BLaER1 treated with 17β-estradiol and CSF1 and Interleukin-3, amounts not matched to agents 10 nM and 100 nM (cell line): ENCODE measurements around the gene REV3L.

ENCODE experiments used
- H3K27ac ChIP-seq, 11 experiments: shearing (Covaris generic); formaldehyde crosslinking; 2 replicates each; pipeline ENCODE4 v1.8.1; 2022
- H3K27me3 ChIP-seq, 11 experiments: shearing (Covaris generic); formaldehyde crosslinking; 2 replicates each; pipeline ENCODE4 v1.8.1; 2022
- H3K36me3 ChIP-seq, 11 experiments: shearing (Covaris generic); formaldehyde crosslinking; 2 replicates each; pipeline ENCODE4 v1.8.1; 2022
- H3K4me1 ChIP-seq, 10 experiments: shearing (Covaris generic); formaldehyde crosslinking; 2 replicates each; pipeline ENCODE4 v1.8.1; 2022
- H3K4me2 ChIP-seq, 11 experiments: shearing (Covaris generic); formaldehyde crosslinking; 2 replicates each; pipeline ENCODE4 v1.8.1; 2022
- H3K4me3 ChIP-seq, 10 experiments: shearing (Covaris generic); formaldehyde crosslinking; 2 replicates each; pipeline ENCODE4 v1.8.1; 2022
- H3K9ac ChIP-seq, 11 experiments: shearing (Covaris generic); formaldehyde crosslinking; 2 replicates each; pipeline ENCODE4 v1.8.1; 2022
- H3K9me3 ChIP-seq, 11 experiments: shearing (Covaris generic); formaldehyde crosslinking; replicated peaks in 1 of 11; 2 replicates each; pipeline ENCODE4 v1.8.1; 2022
- H4K20me1 ChIP-seq, 11 experiments: shearing (Covaris generic); formaldehyde crosslinking; 2 replicates each; pipeline ENCODE4 v1.8.1; 2022
- Cebpa-rat ChIP-seq, 11 experiments: shearing (Covaris generic); IDR thresholded peaks; 2 replicates each; pipeline ENCODE4 v1.8.1; 2022

Gene REV3L

DNA sequence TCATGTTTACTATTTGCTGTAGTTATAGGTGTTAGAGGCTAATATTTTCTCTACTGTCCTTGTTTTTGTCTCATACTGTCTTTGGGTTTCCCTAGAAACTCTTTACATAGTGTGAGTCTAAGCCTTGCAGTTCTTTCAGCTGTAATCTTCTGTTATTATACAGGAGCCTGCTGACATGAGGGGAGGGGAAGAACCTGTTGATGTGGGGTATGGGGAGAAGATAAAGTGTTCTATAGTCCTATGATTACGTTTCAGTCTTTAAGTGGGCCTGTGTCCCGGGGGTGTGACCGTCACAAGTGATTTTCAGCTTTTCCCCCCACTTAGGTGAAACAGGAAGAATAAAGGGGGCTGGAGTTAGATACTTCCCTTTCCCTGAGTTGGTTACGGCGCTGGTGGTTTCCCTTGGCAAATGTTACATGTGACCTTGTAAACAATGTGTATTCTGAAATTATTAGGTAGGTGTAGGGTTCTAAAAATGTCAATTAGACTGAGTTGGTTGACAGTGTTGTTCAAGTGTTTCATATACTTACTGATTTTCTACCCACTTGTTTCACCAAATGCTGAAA is 41.3 kb downstream of the REV3L start:
- 0 out of 22 replicates have a peak overlapping the region, but pooled peaks of 2 of the 11 experiments have one; percentile 0 to 39 for H3K9ac ChIP-seq

DNA sequence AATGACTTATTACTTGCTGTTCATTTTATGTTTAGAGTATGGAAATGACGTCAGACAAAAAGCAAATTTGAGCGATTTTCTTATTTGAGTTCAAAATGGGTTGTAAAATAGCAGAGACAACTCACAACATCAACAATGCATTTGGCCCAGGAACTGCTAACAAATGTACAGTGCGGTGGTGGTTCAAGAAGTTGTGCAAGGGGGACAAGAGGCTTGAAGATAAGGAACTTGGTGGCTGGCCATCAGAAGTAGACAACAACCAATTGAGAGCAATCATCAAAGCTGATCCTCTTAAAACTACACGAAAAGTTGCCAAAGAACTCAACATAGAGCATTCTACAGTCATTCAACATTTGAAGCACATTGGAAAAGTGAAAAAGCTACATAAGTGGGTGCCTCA is 43.8 kb downstream of the REV3L start:
- no peak overlapping the region for H3K9ac ChIP-seq
- H3K4me3 ChIP-seq: no peak overlapping the region
- H3K9me3 ChIP-seq: peaks cover 14 to 38% (median 28%) of the 10 kb centered on the region in 11 experiments; a peak in 21 of 22 replicates
- TF ChIP-seq Cebpa-rat (IDR thresholded peaks at IDR 0.05): no peak
- no peaks in the 10 kb centered on the region for H3K27me3 ChIP-seq
- H3K4me2 ChIP-seq: no peak overlapping the region
- H3K27ac ChIP-seq: no peak overlapping the region
- peaks cover 7 to 28% (median 18%) of the 10 kb centered on the region in 11 experiments; a peak in 18 of 22 replicates for H3K36me3 ChIP-seq
- peaks cover 6 to 23% (median 13%) of the 10 kb centered on the region in 10 experiments for H3K4me1 ChIP-seq
- peaks cover 0 to 29% (median 0%) of the 10 kb centered on the region in 11 experiments; a peak in 8 of 22 replicates for H4K20me1 ChIP-seq

More for the DNA sequence above, 41.3 kb downstream of the REV3L start:
- Histone ChIP-seq H3K27me3 (no peaks in the 10 kb centered on the region), H3K27ac (peak overlapping the region in 5 of 11 experiments; percentile 19 to 51 (median 32); a peak in 6 of 22 replicates), H3K4me1 (peaks cover 13 to 36% (median 23%) of the 10 kb centered on the region in 10 experiments), H3K9me3 (peaks cover 0 to 22% (median 14%) of the 10 kb centered on the region in 11 experiments; a peak in 13 of 22 replicates), H3K4me2 (peak overlapping the region; percentile 8 to 86 (median 40); a peak in 19 of 22 replicates), H3K4me3 (peak overlapping the region in 1 of 10 experiments; percentile 3; a peak in 1 of 20 replicates), H3K36me3 (peaks cover 0 to 23% (median 12%) of the 10 kb centered on the region in 11 experiments; a peak in 14 of 22 replicates), H4K20me1 (peaks cover 0 to 37% (median 4%) of the 10 kb centered on the region in 11 experiments; a peak in 7 of 22 replicates)
- no peak for TF ChIP-seq Cebpa-rat (IDR thresholded peaks at IDR 0.05)

DNA sequence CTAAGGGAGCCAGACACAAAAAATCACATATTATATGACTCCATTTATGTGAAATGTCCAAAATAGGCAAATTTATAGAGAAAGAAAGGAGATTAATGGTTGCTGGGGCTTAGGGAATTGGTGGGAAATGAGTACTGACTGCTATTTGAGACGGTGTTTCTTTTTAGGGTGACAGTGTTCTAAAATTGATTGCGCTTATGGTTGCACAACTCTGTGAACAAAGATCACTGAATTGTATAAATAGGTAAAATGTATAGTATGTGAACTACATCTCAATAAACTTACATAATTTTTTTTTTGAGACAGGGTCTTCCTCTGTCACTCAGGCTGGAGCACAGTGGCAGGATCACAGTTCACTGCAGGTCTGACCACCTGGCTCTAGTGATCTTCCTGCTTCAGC is 45.4 kb downstream of the REV3L start:
- Histone ChIP-seq H3K4me2 (no peak overlapping the region), H3K36me3 (peaks cover 7 to 28% (median 17%) of the 10 kb centered on the region in 11 experiments; a peak in 16 of 22 replicates), H4K20me1 (peaks cover 0 to 34% (median 4%) of the 10 kb centered on the region in 11 experiments; a peak in 8 of 22 replicates), H3K27ac (no peak overlapping the region), H3K4me3 (no peak overlapping the region), H3K9ac (no peak overlapping the region), H3K4me1 (peaks cover 6 to 18% (median 13%) of the 10 kb centered on the region in 10 experiments), H3K27me3 (no peaks in the 10 kb centered on the region), H3K9me3 (peaks cover 14 to 49% (median 37%) of the 10 kb centered on the region in 11 experiments; a peak in 21 of 22 replicates)
- TF ChIP-seq Cebpa-rat (IDR thresholded peaks at IDR 0.05): no peak

DNA sequence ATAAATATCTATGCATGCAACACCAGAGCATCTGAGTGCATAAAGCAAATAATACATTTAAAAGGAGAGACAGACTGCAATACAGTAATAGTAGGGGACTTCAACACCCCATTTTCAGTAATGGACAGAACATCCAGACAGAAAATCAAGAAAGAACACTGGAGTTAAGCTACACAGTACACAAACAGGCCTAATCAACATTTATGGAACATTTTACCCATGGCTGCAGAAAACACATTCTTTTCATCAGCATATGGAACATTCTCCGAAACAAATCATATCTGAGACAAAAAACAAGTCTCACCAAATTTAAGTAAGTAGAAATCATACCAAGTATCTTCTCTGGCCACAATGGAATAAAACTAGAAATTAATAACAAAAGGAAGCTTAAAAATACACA is 50.5 kb downstream of the REV3L start:
- Histone ChIP-seq H3K36me3 (peaks cover 16 to 54% (median 29%) of the 10 kb centered on the region in 11 experiments; a peak in 21 of 22 replicates), H3K9ac (no peak overlapping the region), H3K9me3 (peaks cover 31 to 76% (median 61%) of the 10 kb centered on the region in 11 experiments), H3K27ac (no peak overlapping the region; a peak in 1 of 22 replicates), H4K20me1 (peaks cover 0 to 30% (median 11%) of the 10 kb centered on the region in 11 experiments; a peak in 11 of 22 replicates), H3K4me2 (peak overlapping the region in 2 of 11 experiments; percentile 22 to 44; a peak in 3 of 22 replicates), H3K27me3 (no peaks in the 10 kb centered on the region), H3K4me1 (peaks cover 5 to 17% (median 7%) of the 10 kb centered on the region in 10 experiments), H3K4me3 (no peak overlapping the region)
- no peak for TF ChIP-seq Cebpa-rat (IDR thresholded peaks at IDR 0.05)

DNA sequence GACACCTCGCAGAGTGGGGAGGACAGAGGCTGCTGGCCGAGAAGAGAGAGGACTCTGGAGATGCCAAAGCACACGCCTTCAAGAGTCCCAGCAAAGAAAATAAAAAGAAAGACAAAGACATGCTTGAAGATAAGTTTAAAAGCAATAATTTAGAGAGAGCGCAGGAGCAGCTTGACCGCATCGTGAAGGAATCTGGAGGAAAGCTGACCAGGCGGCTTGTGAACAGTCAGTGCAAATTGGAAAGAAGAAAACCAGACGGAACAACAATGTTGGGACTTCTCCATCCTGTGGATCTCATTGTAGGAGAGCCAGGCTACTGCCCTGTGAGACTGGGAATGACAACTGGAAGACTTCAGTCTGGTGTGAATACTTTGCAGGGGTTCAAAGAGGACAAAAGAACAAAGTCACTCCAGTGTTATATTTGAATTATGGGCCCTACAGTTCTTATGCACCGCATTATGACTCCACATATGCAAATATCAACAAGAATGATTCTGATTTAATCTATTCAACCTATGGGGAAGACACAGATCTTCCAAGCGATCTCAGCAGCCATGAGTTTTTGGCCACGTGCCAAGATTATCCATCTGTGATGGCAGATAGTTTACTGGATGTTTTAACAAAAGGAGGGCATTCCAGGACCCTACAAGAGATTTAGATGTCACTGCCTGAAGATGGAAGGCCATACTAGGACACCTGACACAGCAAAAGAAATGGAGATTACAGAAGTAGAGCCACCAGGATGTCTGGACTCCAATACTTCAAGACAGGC is 52.2 kb downstream of the REV3L start:
- peaks cover 19 to 50% (median 28%) of the 10 kb centered on the region in 11 experiments; a peak in 21 of 22 replicates for H3K36me3 ChIP-seq
- TF ChIP-seq Cebpa-rat (IDR thresholded peaks at IDR 0.05): no peak

DNA sequence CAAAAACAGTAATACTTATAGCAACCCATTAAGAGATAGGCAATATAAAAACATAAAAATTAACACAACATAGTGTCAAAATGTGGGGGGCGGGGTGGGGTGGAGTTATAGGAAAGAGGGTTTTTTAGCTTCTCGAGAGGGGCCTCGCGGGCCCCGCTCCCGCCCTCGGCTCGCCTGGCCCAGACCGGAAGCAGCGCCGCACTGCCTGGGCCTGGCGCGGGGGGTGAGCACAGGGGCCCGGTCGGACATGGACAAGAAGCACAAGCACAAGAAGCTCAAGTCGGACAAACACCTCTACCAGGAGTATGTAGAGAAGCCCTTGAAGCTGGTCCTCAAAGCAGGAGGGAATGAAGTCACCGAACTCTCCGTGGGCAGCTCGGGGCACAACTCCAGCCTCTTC is 53.4 kb downstream of the REV3L start:
- H4K20me1 ChIP-seq: peaks cover 0 to 52% (median 14%) of the 10 kb centered on the region in 11 experiments; a peak in 11 of 22 replicates

More for the DNA sequence above, 52.2 kb downstream of the REV3L start:
- Histone ChIP-seq H3K9ac (no peak overlapping the region), H3K27me3 (no peaks in the 10 kb centered on the region), H3K4me1 (peaks cover 9 to 30% (median 13%) of the 10 kb centered on the region in 10 experiments), H4K20me1 (peaks cover 0 to 42% (median 11%) of the 10 kb centered on the region in 11 experiments; a peak in 11 of 22 replicates), H3K27ac (no peak overlapping the region), H3K4me2 (no peak overlapping the region), H3K4me3 (no peak overlapping the region), H3K9me3 (peaks cover 28 to 65% (median 53%) of the 10 kb centered on the region in 11 experiments)

DNA sequence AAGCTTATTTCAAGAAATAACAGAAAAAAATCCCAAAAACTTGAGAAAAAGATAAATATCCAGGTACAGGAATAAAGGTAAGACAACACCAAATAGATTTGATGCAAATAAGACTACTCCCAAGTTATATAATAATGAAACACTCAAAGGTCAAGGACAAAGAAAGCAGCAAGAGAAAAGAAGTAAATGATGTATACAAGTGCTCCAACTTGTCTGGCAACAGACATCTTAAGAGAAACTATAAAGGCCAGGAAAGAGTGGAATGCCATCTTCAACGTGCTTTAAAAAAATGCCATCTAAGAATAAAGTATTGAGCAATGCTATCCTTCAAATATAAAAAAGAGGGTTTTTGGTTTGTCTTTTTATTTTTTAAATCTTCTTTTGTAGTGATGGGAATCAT is 54.2 kb downstream of the REV3L start:
- Histone ChIP-seq H4K20me1 (peaks cover 0 to 53% (median 14%) of the 10 kb centered on the region in 11 experiments; a peak in 12 of 22 replicates), H3K27ac (no peak overlapping the region)
- no peak for TF ChIP-seq Cebpa-rat (IDR thresholded peaks at IDR 0.05)

More for the DNA sequence above, 53.4 kb downstream of the REV3L start:
- Histone ChIP-seq H3K9me3 (peaks cover 16 to 61% (median 45%) of the 10 kb centered on the region in 11 experiments), H3K9ac (no peak overlapping the region), H3K4me3 (no peak overlapping the region), H3K4me1 (peaks cover 9 to 37% (median 13%) of the 10 kb centered on the region in 10 experiments), H3K27me3 (no peaks in the 10 kb centered on the region), H3K4me2 (no peak overlapping the region), H3K36me3 (peaks cover 12 to 46% (median 27%) of the 10 kb centered on the region in 11 experiments; a peak in 21 of 22 replicates), H3K27ac (no peak overlapping the region)
- no peak for TF ChIP-seq Cebpa-rat (IDR thresholded peaks at IDR 0.05)

DNA sequence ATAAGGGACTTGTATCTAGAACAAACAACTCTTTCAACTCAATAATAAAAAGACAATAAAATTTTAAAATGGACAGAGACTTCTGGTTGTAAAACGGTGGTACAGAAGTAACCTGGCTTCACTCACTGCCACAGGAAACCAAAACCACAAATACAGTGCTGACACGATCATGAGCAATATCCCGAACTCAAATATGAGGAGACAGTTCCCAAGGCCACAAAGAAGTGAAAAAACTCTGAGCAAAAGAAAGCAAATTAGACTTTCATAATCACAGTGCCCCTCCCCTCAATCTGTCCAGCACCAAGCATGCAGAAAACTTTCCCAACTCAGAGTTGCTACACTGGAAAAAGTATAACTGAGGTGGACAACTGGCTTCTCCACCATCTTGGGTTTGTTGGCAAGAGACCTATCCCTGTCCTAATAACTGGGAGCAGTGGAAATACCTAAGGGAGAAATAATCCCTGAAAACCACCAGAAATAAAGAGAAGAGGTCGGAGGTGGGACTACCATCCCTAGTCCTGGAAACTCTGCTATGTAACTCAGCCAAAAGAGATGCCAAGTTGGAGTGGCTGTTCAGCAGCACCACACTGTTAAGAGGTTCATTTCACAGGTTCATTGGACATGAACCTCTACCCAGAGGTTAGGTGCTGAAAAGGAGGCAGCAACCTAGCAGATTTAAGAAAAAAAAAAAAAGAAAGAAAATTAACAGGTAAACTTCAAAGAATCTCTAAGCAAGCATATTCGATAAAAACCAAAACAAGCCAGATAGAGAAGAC is 55.5 kb downstream of the REV3L start:
- Histone ChIP-seq H3K27ac (peak overlapping the region in 9 of 11 experiments; percentile 1 to 52 (median 16); a peak in 11 of 22 replicates), H3K4me3 (peak overlapping the region in 4 of 10 experiments; percentile 1 to 25 (median 14); a peak in 6 of 20 replicates), H3K36me3 (peaks cover 12 to 44% (median 27%) of the 10 kb centered on the region in 11 experiments; a peak in 21 of 22 replicates), H4K20me1 (peaks cover 0 to 58% (median 14%) of the 10 kb centered on the region in 11 experiments; a peak in 12 of 22 replicates), H3K9me3 (peaks cover 16 to 49% (median 33%) of the 10 kb centered on the region in 11 experiments), H3K9ac (peak overlapping the region in 1 of 11 experiments; percentile 1; a peak in 2 of 22 replicates), H3K27me3 (no peaks in the 10 kb centered on the region), H3K4me2 (peak overlapping the region; percentile 60 to 93 (median 76)), H3K4me1 (peaks cover 10 to 55% (median 26%) of the 10 kb centered on the region in 10 experiments)
- no peak for TF ChIP-seq Cebpa-rat (IDR thresholded peaks at IDR 0.05)

More for the DNA sequence above, 54.2 kb downstream of the REV3L start:
- Histone ChIP-seq H3K4me1 (peaks cover 9 to 44% (median 17%) of the 10 kb centered on the region in 10 experiments), H3K27me3 (no peaks in the 10 kb centered on the region), H3K9ac (no peak overlapping the region), H3K4me3 (no peak overlapping the region), H3K4me2 (no peak overlapping the region), H3K36me3 (peaks cover 12 to 44% (median 27%) of the 10 kb centered on the region in 11 experiments; a peak in 21 of 22 replicates), H3K9me3 (peaks cover 16 to 57% (median 38%) of the 10 kb centered on the region in 11 experiments)
